Central memory CD4-positive, alpha-beta T cell (primary cell): ENCODE measurements around the gene CAMK2D.

ENCODE experiments used
- DNase-seq: peaks from one replicate; pipeline ENCODE4 v3.0.0; 2022

Gene CAMK2D

GRCh38 chr4:113457121-113457520, 304.4 kb downstream of the CAMK2D start:
- DNase-seq, result no peak

GRCh38 chr4:113455061-113455460, 306.5 kb downstream of the CAMK2D start:
- no peak for DNase-seq

- DNase-seq, result no peak
These were observed 308.5 kb downstream of the CAMK2D start for GRCh38 chr4:113452868-113453620.

GRCh38 chr4:113452152-113452551, 309.4 kb downstream of the CAMK2D start:
- no peak for DNase-seq

- no peak for DNase-seq
These were observed 311.1 kb downstream of the CAMK2D start for GRCh38 chr4:113450295-113451080.

- no peak for DNase-seq
These were observed 312.0 kb downstream of the CAMK2D start for GRCh38 chr4:113449410-113449974.

- DNase-seq, result no peak
These were observed 313.8 kb downstream of the CAMK2D start for GRCh38 chr4:113447769-113448168.

- DNase-seq, result no peak
These were observed 314.5 kb downstream of the CAMK2D start for GRCh38 chr4:113447061-113447460.

- DNase-seq, result no peak
These were observed 315.5 kb downstream of the CAMK2D start for GRCh38 chr4:113446019-113446418.

- DNase-seq, result no peak
These were observed 316.3 kb downstream of the CAMK2D start for GRCh38 chr4:113445286-113445685.

- DNase-seq, result no peak
These were observed 317.2 kb downstream of the CAMK2D start for GRCh38 chr4:113444386-113444785.

- DNase-seq, result no peak
These were observed 318.7 kb downstream of the CAMK2D start for GRCh38 chr4:113442826-113443225.

GRCh38 chr4:113440371-113440770, 321.2 kb downstream of the CAMK2D start:
- no peak for DNase-seq

- no peak for DNase-seq
These were observed 322.9 kb downstream of the CAMK2D start for GRCh38 chr4:113438596-113438995.

GRCh38 chr4:113437129-113437528, 324.4 kb downstream of the CAMK2D start:
- DNase-seq, result no peak

GRCh38 chr4:113436360-113436759, 325.2 kb downstream of the CAMK2D start:
- DNase-seq, result no peak

GRCh38 chr4:113435893-113436292, 325.6 kb downstream of the CAMK2D start:
- peak; percentile 2 for DNase-seq

GRCh38 chr4:113434247-113434587, 327.3 kb downstream of the CAMK2D start:
- DNase-seq, result no peak

- no peak for DNase-seq
These were observed 327.8 kb downstream of the CAMK2D start for GRCh38 chr4:113433536-113434246.

GRCh38 chr4:113433116-113433515, 328.4 kb downstream of the CAMK2D start:
- DNase-seq, result no peak

- DNase-seq, result no peak
These were observed 337.9 kb downstream of the CAMK2D start for GRCh38 chr4:113423631-113424030.

GRCh38 chr4:113420938-113421337, 340.6 kb downstream of the CAMK2D start:
- DNase-seq, result no peak

- no peak for DNase-seq
These were observed 341.9 kb downstream of the CAMK2D start for GRCh38 chr4:113419631-113420030.
